IPS DF 4.7 (cell line): ENCODE data around the gene IGIP.

ENCODE experiments used
- DNase-seq: peaks from one replicate; pipeline ENCODE4 v3.0.0-alpha.2; 2013; ENCODE audit warnings: low spot score; ENCODE audit errors: extremely low read depth

The IGIP gene

GRCh38 chr5:140111011-140111858 is 14.5 kb upstream of the IGIP start:
- DNase-seq, result no peak

- no peak for DNase-seq
Measured at GRCh38 chr5:140111859-140112551, 13.7 kb upstream of the IGIP start.

GRCh38 chr5:140112685-140113179 is 13.0 kb upstream of the IGIP start:
- no peak for DNase-seq

- no peak for DNase-seq
Measured at GRCh38 chr5:140113180-140113698, 12.5 kb upstream of the IGIP start.

GRCh38 chr5:140113699-140114263 is 12.0 kb upstream of the IGIP start, which contains the start of gene PURA:
TSS of gene PURA (plus strand) at chr5:140114109. CDS start at chr5:140114182, 73 bp downstream.
- no peak for DNase-seq

- DNase-seq, result no peak
Measured at GRCh38 chr5:140114341-140115185, 11.2 kb upstream of the IGIP start.

GRCh38 chr5:140115186-140115500 is 10.6 kb upstream of the IGIP start:
- no peak for DNase-seq

GRCh38 chr5:140116716-140117115 is 9.0 kb upstream of the IGIP start:
- no peak for DNase-seq

GRCh38 chr5:140117523-140117922 is 8.2 kb upstream of the IGIP start:
- no peak for DNase-seq

- no peak for DNase-seq
Measured at GRCh38 chr5:140118302-140118936, 7.3 kb upstream of the IGIP start.

- DNase-seq, result no peak
Measured at GRCh38 chr5:140126315-140127012, 727 bp downstream of the IGIP start.

GRCh38 chr5:140128376-140128775 is 2.6 kb downstream of the IGIP start:
- DNase-seq, result no peak

GRCh38 chr5:140130949-140131733 is 5.4 kb downstream of the IGIP start:
- no peak for DNase-seq

- DNase-seq, result no peak
Measured at GRCh38 chr5:140131967-140132409, 6.3 kb downstream of the IGIP start.

- DNase-seq, result no peak
Measured at GRCh38 chr5:140133514-140134167, 7.9 kb downstream of the IGIP start.

- DNase-seq, result no peak
Measured at GRCh38 chr5:140134277-140134935, 8.7 kb downstream of the IGIP start.

GRCh38 chr5:140135127-140135526 is 9.4 kb downstream of the IGIP start:
- DNase-seq, result no peak

- DNase-seq, result no peak
Measured at GRCh38 chr5:140136624-140137023, 10.9 kb downstream of the IGIP start.
